Glomerular visceral epithelial cell (primary cell): ENCODE measurements around the gene TAAR8.
"Not testable (repeated sequence)": the region's sequence is repeated elsewhere in the genome, so short reads cannot be mapped to it uniquely, and the experiment has no call there.

Experiments used
- DNase-seq: peaks from one replicate; pipeline ENCODE4 v3.0.0-alpha.2; 2016; ENCODE audit errors: extremely low spot score

TAAR8 gene, protein sequence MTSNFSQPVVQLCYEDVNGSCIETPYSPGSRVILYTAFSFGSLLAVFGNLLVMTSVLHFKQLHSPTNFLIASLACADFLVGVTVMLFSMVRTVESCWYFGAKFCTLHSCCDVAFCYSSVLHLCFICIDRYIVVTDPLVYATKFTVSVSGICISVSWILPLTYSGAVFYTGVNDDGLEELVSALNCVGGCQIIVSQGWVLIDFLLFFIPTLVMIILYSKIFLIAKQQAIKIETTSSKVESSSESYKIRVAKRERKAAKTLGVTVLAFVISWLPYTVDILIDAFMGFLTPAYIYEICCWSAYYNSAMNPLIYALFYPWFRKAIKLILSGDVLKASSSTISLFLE

DNA sequence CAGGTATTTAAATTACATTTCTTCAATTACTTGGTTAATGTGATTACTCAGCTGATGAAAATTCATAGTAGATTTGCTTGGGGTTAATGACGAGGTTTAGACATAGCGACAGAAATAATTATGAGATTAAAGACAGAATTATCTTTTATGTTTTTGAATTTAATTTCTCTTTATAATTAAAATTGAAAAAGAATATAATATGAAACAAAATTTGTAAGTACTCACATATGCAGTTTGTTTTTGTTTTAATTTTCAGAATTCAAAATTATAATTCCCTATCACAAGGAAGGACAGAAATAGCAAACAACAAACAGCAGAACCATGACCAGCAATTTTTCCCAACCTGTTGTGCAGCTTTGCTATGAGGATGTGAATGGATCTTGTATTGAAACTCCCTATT is at the start of gene TAAR8:
Gene TAAR8 (plus strand): TSS at position 301 of the 400 bp plus-strand sequence. CDS start 21 bp downstream, at position 322.
- DNase-seq, result no peak

DNA sequence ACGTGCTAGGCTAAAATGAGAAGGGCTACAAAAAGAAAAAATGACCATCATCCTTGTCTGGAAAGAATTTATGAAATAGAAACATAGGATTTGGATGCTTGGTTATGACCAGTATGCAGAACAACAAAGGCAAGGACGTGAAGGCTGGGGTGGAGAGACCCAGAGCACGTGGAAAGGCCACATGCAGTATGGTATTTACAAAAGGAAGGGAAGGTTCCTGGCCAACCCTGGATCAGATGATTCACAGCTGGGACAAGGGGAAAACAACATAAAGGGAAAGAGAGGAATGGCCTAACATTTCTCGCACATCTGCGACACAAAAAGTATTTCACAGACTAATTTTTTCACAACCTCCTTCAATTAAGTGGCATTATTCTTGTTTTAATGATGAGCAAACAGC is 47.7 kb upstream of the TAAR8 start:
- no peak for DNase-seq

DNA sequence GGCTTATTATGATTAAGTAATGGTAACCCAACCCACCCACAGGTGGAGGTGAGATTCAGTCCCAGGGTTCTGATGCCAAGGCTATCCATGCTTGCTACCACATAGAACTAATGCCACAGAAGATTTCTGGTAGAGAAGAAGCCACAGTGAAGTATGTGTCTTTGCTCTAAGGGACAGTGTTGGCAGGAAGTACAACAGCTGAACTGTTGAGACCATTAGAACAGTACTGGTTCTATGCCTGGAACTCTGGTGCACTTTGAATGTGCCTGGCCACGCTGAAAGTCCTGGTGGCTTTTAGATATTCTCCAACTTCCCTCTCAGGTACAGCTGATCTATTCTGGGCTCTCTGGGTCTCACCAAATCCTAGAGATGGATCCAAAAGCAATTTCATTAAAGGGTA is 47.3 kb upstream of the TAAR8 start:
- no peak for DNase-seq

DNA sequence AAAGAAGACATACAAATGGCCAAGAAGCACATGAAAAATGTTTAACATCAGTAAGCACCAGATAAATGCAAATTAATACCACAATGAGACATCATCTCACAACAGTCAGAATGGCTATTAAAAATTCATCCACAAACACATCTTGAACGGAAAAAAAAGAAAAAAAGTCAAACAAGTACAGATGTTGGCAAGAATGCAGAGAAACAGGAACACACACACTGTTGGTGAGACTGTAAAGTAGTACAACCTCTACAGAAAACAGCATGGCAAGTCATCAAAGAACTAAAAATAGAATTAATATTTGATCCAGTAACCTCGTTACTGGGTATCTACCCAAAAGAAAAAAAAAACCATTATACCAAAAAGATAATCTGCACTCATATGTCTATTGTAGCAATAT is 46.0 kb upstream of the TAAR8 start:
- DNase-seq, result no peak

DNA sequence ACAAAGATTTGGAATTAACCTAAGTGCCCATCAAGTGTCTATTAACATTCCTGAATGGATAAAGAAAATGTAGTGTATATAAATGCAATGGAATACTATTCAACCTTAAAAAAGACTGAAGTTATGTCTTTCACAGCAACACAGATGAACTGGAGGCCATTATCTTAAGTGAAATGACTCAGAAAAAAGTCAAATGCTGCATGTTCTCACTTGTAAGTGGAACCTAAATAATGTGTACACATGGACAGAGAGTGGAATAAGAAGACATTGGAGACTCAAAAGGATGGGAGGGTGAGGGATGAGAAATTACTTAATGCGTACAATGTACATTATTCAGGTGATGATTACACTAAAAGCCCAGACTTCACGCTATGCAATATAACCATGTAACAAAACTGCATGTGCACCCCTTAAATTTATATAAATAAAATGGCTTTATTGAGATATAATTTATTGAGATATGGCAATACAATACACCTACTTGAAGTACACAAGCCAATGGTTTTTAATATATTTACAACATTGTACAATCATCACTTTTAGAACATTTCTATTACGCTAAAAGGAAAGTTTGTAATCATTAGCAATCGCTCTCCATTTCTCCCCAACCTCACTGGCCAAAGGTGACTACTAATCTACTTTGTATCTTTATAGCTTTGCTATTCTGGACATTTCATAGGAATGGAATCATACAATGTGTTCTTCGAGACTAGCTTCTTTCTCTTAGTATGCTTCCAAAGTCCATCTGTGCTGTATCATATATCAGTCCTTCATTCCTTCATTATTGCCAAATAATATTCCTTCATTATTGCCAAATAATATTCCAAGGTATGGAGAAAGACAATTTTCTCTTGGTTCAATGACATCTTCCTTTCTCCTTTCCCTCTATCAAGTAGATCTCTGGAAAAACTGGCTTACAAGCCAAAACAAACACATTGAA is 45.3 kb upstream of the TAAR8 start:
- no peak for DNase-seq

DNA sequence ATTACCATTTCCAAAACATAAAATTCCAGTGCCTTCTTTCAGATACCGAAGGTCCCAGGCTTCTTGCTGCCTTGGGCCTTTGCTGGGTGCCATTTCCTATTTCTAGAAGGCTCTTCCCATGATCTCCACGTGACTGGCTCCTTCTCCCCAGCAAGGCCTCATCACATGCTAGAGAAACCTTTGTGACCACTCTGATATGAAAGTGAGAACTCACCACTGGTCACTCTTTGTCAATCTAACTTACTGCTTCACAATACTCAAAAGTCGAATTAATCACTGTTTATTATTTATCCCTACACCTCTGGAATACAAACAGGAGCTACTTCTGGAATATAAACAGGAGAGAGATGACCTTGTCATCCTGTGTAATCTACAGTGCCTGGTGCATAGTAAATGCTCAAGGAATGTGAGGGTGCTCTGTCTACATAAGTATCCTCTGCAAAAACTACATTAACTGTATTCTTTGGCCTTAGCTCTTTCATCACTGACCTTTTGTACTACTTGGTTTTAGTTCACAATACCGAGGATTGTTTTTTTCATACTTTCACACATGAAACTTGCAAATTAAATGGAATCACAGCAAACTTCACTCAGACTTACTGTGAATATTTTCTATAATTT is 41.2 kb upstream of the TAAR8 start:
- DNase-seq, result peak; percentile 26

DNA sequence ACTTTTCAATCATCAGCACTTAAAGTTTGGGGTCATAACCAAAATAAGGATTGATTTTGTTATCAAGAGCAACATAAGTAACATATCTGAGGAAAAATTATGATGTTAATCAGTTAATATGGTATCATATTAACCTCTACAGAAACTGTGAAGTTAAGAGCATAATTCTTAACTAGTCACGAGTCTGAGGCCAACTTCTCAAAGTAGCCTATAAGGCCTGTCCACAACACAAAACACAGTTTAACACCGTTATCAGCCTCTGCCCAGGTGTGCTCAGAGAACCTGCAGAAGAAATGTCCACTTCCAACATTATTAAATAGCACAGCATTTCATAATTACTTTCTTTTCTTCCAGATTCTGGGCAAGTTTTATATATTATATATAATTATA is 40.6 kb upstream of the TAAR8 start:
- DNase-seq, result peak; percentile 9

DNA sequence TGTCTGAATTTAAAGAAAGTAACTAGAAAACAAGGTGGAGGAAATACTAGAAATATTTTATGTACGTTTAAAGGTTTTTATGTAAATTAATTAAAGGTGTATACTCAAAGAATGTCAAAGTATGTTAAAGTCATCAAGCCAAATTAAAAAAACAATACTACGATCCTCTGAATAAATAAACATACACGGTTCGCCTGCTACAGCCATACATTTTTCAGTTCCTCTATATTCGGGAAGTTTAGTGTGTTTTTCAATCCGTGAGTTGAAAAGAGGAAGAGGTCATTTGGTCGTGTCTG is 40.2 kb upstream of the TAAR8 start:
- DNase-seq, result no peak

DNA sequence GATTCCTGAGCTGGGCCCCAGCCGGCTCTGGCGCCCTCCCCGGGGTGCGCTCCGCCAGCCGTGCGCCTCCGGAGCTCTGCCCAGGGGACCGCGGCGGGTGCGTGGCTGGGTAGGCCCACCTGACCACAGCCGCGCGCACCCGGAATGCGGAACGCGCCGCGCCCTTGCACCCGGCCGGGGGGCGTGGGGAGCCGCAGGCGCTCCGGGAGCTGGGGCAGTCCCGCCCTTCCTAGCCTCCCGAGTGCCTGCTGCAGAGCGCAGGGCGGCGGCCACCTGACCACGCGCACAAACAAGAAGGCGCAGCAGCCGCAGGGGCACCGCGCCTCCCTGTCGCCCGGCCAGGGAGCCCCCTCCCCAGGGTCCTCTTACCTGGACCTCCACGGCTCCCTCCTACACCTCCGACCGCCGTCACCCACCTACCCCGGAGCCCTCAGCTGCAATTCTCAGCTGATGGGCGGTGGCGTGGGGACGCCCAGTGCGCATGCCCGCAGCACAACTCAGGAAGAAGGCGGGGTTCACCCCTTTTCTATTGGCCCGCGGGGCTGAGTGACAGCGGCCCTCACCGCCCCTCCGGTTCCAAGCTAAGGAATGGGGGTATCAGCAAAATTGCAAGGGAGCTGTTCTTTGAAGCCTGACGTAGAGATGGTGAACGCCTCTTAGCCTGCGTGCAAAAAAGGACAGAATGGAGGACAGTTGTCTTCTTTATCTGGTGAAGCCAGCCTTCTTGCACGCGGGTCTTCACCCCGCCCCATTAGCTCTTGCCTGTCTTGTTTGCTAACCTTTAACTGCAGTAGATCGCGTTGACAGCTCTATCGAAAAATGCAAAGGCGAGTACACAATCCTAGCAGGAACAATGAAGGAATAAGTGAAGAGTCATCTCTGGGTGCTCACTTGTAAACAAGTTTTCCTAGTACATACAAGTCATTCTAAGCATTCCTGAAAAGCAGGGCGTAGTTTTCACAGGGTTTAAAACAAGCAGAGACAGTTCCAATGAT is 39.5 kb upstream of the TAAR8 start, which contains the start of gene STX7:
Gene STX7 (minus strand): TSS at position 479 of the 995 bp plus-strand sequence. CDS start 9,586 bp downstream, outside the sequence.
- DNase-seq, result peak; percentile 91

DNA sequence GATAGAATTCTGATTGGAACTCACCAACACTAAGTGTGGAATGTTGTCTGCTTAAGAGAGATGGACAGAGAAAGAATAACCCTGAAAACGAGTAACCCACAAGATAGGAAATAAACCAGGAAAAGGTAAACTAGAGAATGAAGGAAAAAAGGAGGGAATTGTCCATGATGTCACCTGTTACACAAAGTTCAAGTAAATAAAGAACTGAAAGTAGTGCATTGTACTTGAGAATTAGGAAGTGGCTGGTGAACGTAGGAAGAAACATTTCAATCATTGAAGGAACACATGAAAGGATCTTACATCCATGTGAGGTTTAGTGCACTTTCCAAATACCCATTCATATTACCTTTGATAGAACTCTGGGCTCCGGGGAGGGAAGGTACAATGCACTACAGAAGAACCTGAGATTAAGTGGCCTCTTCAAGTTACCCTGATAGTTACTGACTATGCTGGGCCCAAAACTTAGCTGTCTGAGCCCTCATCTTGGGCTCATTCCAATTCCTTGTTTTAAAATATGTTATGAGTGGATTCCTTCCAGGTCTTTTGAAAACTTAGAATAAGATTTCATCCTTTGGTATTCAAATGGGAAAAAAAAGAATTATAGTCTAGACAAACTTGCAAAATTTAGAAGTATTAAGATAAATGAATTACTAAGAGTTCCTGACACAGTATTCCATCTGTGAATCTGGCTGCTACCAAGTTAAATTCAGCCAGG is 38.5 kb upstream of the TAAR8 start:
- no peak for DNase-seq

DNA sequence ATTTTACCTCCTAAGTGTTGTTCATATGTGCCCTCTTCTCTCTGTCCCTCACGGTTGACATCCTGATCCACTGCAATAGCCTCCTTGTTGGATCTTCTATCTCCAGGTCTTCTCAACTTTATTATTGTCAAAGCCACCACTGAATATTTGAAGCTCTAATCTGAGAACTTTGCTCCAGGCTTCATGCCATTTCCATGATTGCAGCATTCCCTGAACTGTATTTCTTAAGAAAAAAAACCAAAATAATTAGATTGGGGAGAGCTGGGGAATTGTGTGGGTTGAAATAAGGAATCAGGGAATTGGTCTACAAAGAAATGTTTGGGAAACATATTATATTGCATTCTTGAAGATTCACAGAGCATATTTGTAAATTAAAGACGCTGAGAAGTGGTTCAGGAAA is 37.1 kb upstream of the TAAR8 start:
- DNase-seq, result no peak

DNA sequence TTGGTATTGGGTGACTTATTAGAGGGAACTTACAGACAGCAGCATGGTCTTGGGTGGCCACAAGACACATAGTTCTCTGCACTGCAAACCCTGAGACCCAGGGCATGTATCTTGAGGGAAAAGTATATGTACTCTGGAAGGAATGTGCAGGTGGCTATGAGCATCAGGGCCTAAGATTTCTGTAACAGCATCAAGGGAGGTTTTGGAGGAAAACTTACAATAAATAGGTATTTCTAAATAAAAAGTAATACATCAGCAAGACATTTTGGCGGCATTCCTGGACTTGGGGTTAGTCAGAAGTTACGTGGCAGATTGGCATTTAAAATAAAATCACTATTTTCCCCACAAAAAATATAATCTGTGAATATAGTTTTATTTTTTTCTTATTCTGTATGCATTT is 31.5 kb upstream of the TAAR8 start:
- no peak for DNase-seq

DNA sequence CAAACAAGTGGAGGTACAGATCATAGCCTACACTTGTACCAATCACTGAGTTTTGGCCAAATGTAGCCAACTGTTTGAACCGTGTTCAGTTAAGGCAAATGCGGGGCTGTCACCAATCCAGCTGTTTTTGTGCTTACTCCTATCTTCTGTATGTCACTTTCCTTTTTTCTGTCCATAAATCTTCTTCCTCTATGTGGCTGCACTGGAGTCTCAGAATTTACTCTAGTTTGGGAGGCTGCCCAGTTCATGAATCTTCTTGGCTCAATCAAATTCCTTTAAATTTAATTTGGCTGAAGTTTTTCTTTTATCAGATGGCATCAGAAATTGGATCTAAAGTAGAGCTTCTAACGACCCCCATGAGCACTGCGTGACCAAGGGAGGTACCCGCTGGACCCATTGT is 27.8 kb upstream of the TAAR8 start:
- no peak for DNase-seq

DNA sequence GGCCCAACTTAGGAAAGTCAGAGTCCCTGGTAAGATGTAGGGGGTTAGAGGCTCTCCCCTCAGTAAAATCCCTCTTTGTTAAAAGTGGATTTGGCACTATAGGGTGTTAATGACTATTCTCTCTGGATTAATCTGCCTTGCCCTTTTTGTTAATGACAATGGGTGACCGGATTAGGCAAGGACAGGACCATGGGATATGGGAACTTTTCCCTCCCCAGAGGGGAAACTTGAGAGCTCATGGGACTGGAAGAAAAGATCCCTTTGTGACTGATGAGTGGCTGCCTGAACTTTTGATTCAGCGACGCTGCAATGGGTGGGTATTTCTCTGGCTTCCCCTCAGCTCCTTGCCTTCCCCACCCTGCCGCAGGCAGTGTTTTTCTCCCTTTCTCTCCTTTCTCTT is 26.6 kb upstream of the TAAR8 start:
- DNase-seq, result no peak

DNA sequence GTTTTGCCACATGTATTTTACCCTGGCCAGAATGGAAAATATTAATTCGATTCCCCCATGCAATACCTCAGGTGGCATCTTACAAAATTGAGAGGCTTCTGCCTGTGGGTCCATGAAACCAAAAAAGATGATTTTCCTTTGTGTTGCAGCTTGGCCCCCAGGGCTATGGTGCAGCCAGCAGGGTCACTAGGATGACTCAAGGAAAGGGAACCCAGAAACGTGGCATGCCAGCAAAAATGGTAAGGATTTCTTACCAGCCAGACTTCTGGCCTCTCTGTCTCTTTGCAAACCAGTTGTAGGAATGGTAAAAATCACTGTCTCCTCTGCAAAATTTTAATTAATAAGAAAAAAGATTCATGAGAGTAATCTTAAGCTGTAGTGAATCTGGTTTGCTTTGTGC is 26.0 kb upstream of the TAAR8 start:
- no peak for DNase-seq

DNA sequence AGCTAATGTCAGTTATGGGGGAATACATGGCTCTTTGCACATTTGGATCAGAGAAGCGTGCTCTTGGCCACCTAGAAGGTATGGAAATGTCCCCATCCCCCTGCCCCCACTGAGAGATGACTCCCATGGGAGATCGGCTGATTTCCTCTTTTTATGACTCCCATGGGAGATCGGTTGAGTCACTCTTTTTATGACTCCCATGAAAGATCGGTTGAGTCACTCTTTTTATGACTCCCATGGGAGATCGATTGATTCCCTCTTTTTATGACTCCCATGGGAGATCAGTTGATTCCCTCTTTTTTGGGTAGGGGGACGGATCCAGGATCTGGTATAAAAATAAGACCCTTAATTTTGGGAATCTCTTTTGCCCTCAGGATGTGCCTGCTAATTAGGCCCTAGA is 24.7 kb upstream of the TAAR8 start:
- no peak for DNase-seq

DNA sequence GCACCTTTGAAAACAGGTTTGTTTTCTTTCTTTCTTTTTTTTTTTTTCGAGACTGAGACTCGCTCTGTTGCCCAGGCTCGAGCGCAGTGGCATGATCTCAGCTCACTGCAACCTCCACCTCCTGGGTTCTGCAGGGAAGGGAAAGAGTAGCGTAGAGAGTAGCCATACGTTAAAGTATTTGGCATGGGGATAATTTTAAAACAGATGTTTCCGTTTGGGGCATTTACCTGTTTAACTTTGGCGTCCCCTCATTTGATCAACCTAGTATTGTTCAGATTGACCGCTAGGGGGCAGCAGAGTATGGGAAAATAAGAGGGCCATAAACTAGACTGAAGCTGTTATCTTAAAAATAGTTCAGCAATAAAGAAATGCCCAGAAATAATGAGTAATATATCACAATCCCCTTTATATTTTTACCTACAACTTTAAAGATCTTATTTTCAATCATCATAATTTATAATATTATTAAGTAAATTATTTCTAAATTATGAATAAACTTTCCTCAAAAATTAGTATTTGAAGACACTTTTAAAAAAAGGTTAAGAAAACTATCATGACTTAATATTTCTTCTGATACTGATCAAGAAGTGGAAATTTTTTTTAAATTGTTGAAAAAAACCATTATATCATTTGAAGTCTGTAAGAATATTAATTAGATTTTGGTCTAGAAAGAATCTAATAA is 22.0 kb upstream of the TAAR8 start:
- peak; percentile 73 for DNase-seq

DNA sequence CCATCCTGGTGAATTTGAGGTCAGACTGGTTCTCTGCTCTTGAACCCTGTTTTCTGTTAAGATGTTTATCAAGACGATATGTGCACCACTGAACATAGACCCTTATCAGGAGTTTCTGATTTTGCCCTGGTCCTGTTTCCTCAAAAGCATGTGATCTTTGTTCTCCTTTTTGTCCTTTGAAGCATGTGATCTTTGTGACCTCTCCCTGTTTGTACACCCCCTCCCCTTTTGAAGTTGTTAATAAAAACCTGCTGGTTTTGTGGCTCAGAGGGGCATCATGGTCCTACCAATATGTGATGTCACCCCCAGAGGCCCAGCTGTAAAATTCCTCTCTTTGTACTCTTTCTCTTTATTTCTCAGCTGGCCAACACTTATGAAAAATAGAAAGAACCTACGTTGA is 17.9 kb upstream of the TAAR8 start:
- DNase-seq, result not testable (repeated sequence)

DNA sequence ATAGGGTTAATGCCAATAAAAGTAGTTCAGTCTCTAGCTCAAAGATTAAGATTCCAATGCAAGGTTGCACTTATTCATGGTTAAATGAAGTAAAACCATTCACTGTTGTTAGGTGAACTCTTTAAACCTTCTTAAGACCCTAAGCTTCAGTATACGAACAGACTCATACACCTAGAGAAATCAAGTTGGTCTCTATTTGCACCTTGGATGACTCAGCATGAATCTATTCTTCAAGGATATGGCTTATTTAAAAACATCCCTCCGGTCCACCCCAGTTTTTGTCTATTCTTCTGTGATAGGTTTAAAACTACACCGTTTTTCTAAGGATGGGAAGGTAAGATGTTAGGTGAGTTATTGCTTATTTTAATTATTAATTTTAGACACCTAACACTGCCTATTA is 15.3 kb upstream of the TAAR8 start:
- no peak for DNase-seq

DNA sequence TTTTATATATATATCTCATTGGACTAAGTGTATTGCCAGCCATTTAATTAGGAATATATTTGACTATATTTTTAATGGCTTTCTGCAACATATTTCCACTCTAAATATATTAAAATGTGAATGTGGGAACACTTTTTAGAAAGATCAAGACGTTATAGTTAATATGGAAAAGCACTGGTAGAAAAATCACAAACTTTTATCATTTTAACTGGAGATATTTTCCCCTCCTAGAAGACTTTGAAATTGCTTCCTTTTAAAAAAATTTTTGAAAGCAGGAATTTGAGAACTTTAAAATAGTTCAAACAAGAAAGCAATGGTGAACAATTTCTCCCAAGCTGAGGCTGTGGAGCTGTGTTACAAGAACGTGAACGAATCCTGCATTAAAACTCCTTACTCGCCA is 14.5 kb upstream of the TAAR8 start, which contains the start of gene TAAR9:
Gene TAAR9 (plus strand): TSS at position 301 of the 400 bp plus-strand sequence. CDS start 13 bp downstream, at position 314.
- DNase-seq, result no peak
